ENCODE measurements around the gene ECE1. TPM values are rescaled to one million over a fixed set of nuclear protein-coding genes. Genes with fewer than 3 reads are reported as not detected.

The ECE1 gene
- total and polyA plus RNA-seq, 10 of the 15 experiments (the other 5 are each of a cell fraction or from before 2014, with no cell fraction given) = 0.97 to 81.0 (median 37.0) TPM

- SMC1A ChIA-PET (ENCODE audit: uncharacterized antibody, unreplicated experiment) = interaction anchor here (0.6 to 2.8 kb wide), 8 partner anchors 10 to 440 kb away, joined by 3 to 20 read pairs (median 4); no protein-coding TSS in a partner anchor
- H2AFZ ChIP-seq (ENCODE audit: control insufficient read depth, low read depth, low read length) = no peak overlapping the region
- CTCF ChIA-PET = interaction anchor here (0.6 to 5.6 kb wide), 2 partner anchors 10 to 411 kb away, joined by 3 to 35 read pairs; no protein-coding TSS in a partner anchor
- FAIRE-seq (no peak), ATAC-seq (no peak), DNase-seq (ENCODE audit: low read depth, low spot score) (no peak)
- intact Hi-C loops (cut with micrococcal nuclease; ENCODE audit: unreplicated experiment) (no loop called here), in situ Hi-C loops (cut with MboI) (loop anchor here (10.0 kb wide), 1 partner anchor 660 kb away; no protein-coding TSS in a partner anchor)
- H3K79me2 ChIP-seq (ENCODE audit: control insufficient read depth, insufficient read depth, low read length) = no peaks in the 10 kb centered on the region
- H3K36me3 ChIP-seq (ENCODE audit: control insufficient read depth in 2 of 2, insufficient read depth in 2 of 2, low read length in 1 of 2) = no peaks in the 10 kb centered on the region
- H3K27ac ChIP-seq (ENCODE audit: control insufficient read depth, insufficient read depth) = no peak overlapping the region
- POLR2A ChIA-PET = interaction anchor here (0.6 kb wide), 1 partner anchor 67 kb away, joined by 3 read pairs; no protein-coding TSS in a partner anchor
- RAD21 ChIA-PET (ENCODE audit: unreplicated experiment) = interaction anchor here (0.7 to 3.0 kb wide), 3 partner anchors 10 to 264 kb away, joined by 3 to 14 read pairs (median 3); no protein-coding TSS in a partner anchor
- BruUV-seq (replicated peaks) = no TSS peak
- no peak overlapping the region for H3K4me3 ChIP-seq
- H3K4me1 ChIP-seq (ENCODE audit: control insufficient read depth, insufficient read depth, low read length) = peaks cover 3% of the 10 kb centered on the region; the same call in 1 of the 2 replicates
- no peaks in the 10 kb centered on the region for H3K9me3 ChIP-seq (replicated peaks; ENCODE audit: control insufficient read depth, insufficient read depth, low read length)
- no peaks in the 10 kb centered on the region for H3K27me3 ChIP-seq (replicated peaks in 1 of 2; ENCODE audit: control insufficient read depth in 2 of 2, insufficient read depth in 2 of 2, low read length in 1 of 2)
- WGBS (ENCODE audit: insufficient coverage, insufficient replicate concordance, low lambda C conversion rate, missing lambda C conversion rate) = 71% methylated on average over 5 of the region's 5 CpGs
- H3K4me2 ChIP-seq (ENCODE audit: control insufficient read depth, insufficient read depth) = no peak overlapping the region
- TF ChIP-seq SMAD1 (IDR thresholded peaks at IDR 0.05; ENCODE audit: low read depth, partially characterized antibody) (no peak), TCF7 (IDR thresholded peaks at IDR 0.05; ENCODE audit: borderline replicate concordance) (no peak), RUNX3 (IDR thresholded peaks at IDR 0.05; ENCODE audit: low read length) (no peak), TAF1 (IDR thresholded peaks at IDR 0.05; ENCODE audit: borderline replicate concordance, low read depth, low read length) (no peak), BRCA1 (IDR thresholded peaks at IDR 0.05; ENCODE audit: low read depth, low read length) (no peak), USF1 (IDR thresholded peaks at IDR 0.05; ENCODE audit: borderline replicate concordance, extremely low read length, insufficient read depth, low read depth, low read length) (no peak), YY1 (IDR thresholded peaks at IDR 0.05; ENCODE audit: low read depth, low read length) (no peak), E4F1 (IDR thresholded peaks at IDR 0.05; ENCODE audit: borderline replicate concordance, partially characterized antibody) (no peak), RELB (IDR thresholded peaks at IDR 0.05; ENCODE audit: low read depth) (no peak), IKZF1 (conservative IDR thresholded peaks at IDR 0.05) (no peak), ETV6 (conservative IDR thresholded peaks at IDR 0.05 in 1 of 2, IDR thresholded peaks at IDR 0.05 in 1 of 2; ENCODE audit: borderline replicate concordance in 1 of 2, low read depth in 1 of 2) (no peak), NKRF (conservative IDR thresholded peaks at IDR 0.05) (no peak), MTA2 (IDR thresholded peaks at IDR 0.05; ENCODE audit: low read depth) (no peak), SMARCA5 (IDR thresholded peaks at IDR 0.05) (no peak), FOXK2 (IDR thresholded peaks at IDR 0.05) (no peak)
- no peaks in the 10 kb centered on the region for H4K20me1 ChIP-seq (ENCODE audit: control insufficient read depth, insufficient read depth)
- H3K9ac ChIP-seq (ENCODE audit: control insufficient read depth, insufficient read depth, low read length) = no peak overlapping the region
These were observed 105.0 kb downstream of the ECE1 start for GRCh38 chr1:21185221-21185731.

All from GM12878 (cell line).